Pulmonary artery endothelial cell (primary cell): ENCODE measurements around the gene UNC13A. TPM values are rescaled to one million over a fixed set of nuclear protein-coding genes. Genes with fewer than 3 reads are reported as not detected.

Source experiments
- DNase-seq: peaks from one replicate; pipeline ENCODE4 v3.0.0-alpha.2; 2011; ENCODE audit warnings: low read depth, low spot score
- total RNA-seq: library from RNA; depleted of rRNA; stranded (reverse); fragments of >200 nt; gene quantifications from 2 replicates; pipeline ENCODE4 v1.2.3, GENCODE V29; 2014

Gene UNC13A
- total RNA-seq, 1 donor from 2014 or later: under 0.01 TPM

GRCh38 chr19:17706750-17707181 lies 18.6 kb upstream of the UNC13A start:
- DNase-seq: no peak

- DNase-seq: no peak
Observed at GRCh38 chr19:17703824-17704463, 15.8 kb upstream of the UNC13A start.

GRCh38 chr19:17695198-17695597 lies 7.0 kb upstream of the UNC13A start:
- DNase-seq: no peak

GRCh38 chr19:17692566-17692965 lies 4.4 kb upstream of the UNC13A start:
- no peak for DNase-seq

GRCh38 chr19:17688853-17689595 lies 870 bp upstream of the UNC13A start:
- DNase-seq: no peak

GRCh38 chr19:17687141-17687856 lies 855 bp downstream of the UNC13A start:
- no peak for DNase-seq

GRCh38 chr19:17686592-17687024 lies 1.5 kb downstream of the UNC13A start:
- no peak for DNase-seq

GRCh38 chr19:17686023-17686521 lies 2.1 kb downstream of the UNC13A start:
- DNase-seq: no peak

- DNase-seq: no peak
Observed at GRCh38 chr19:17685451-17686022, 2.6 kb downstream of the UNC13A start.

- no peak for DNase-seq
Observed at GRCh38 chr19:17684256-17684655, 3.9 kb downstream of the UNC13A start.

- no peak for DNase-seq
Observed at GRCh38 chr19:17683078-17683477, 5.1 kb downstream of the UNC13A start.

- DNase-seq: no peak
Observed at GRCh38 chr19:17682273-17682672, 5.9 kb downstream of the UNC13A start.

- no peak for DNase-seq
Observed at GRCh38 chr19:17681505-17682125, 6.5 kb downstream of the UNC13A start.

GRCh38 chr19:17680230-17680722 lies 7.9 kb downstream of the UNC13A start:
- DNase-seq: peak; percentile 24

- DNase-seq: no peak
Observed at GRCh38 chr19:17679526-17680229, 8.5 kb downstream of the UNC13A start.

GRCh38 chr19:17678836-17679235 lies 9.3 kb downstream of the UNC13A start:
- no peak for DNase-seq

- DNase-seq: no peak
Observed at GRCh38 chr19:17677002-17677401, 11.2 kb downstream of the UNC13A start.

- no peak for DNase-seq
Observed at GRCh38 chr19:17676295-17676694, 11.9 kb downstream of the UNC13A start.

- DNase-seq: no peak
Observed at GRCh38 chr19:17673937-17674799, 14.0 kb downstream of the UNC13A start.

- no peak for DNase-seq
Observed at GRCh38 chr19:17671906-17672305, 16.2 kb downstream of the UNC13A start.
